Activated CD8-positive, alpha-beta T cell treated with anti-CD3 and anti-CD28 coated beads for 36 hours (primary cell): ENCODE results near the gene GREB1L. TPM values are rescaled to one million over a fixed set of nuclear protein-coding genes. Genes with fewer than 3 reads are reported as not detected.

ENCODE experiments used
- ATAC-seq: fragments of 200-7000 bp; cut with Tn5 transposase; one replicate; pipeline ENCODE4 v1.10.0; 2021; ENCODE audit warnings: mild to moderate bottlenecking, moderate library complexity
- CTCF ChIA-PET: fragments of 350-600 bp; sonication (Branson Sonifier 250); formaldehyde crosslinking; loops from one replicate; lab custom pipeline; 2021; ENCODE audit warnings: antibody characterized with exemption; lab: Charles Lee
- POLR2A ChIA-PET: fragments of 350-600 bp; sonication (Branson Sonifier 250); formaldehyde crosslinking; loops from one replicate; lab custom pipeline; 2021; ENCODE audit warnings: antibody characterized with exemption; lab: Charles Lee
- DNase-seq: peaks from one replicate; pipeline ENCODE4 v3.0.0-alpha.2; 2020
- H3K27ac Mint-ChIP-seq: one replicate; pipeline ENCODE4 v1.8.0; 2021; ENCODE audit warnings: mild to moderate bottlenecking, mixed read lengths
- H3K27me3 Mint-ChIP-seq: one replicate; pipeline ENCODE4 v1.8.0; 2021; ENCODE audit warnings: mixed read lengths
- H3K36me3 Mint-ChIP-seq: one replicate; pipeline ENCODE4 v1.8.0; 2021; ENCODE audit warnings: low read depth, mixed read lengths
- H3K4me1 Mint-ChIP-seq: one replicate; pipeline ENCODE4 v1.8.0; 2021; ENCODE audit warnings: low read depth, mixed read lengths
- H3K4me3 Mint-ChIP-seq: one replicate; pipeline ENCODE4 v1.8.0; 2021; ENCODE audit warnings: mild to moderate bottlenecking, moderate library complexity, mixed read lengths
- H3K9me3 Mint-ChIP-seq: one replicate; pipeline ENCODE4 v1.8.0; 2021; ENCODE audit warnings: mixed read lengths
- CTCF ChIP-seq: fragments of 200-600 bp; IDR thresholded peaks from one replicate; pipeline ENCODE4 v1.8.0; 2022; ENCODE audit warnings: antibody characterized with exemption, mild to moderate bottlenecking
- intact Hi-C: fragments of 100-400 bp; cut with micrococcal nuclease; formaldehyde crosslinking; loops from one replicate; pipeline ENCODE4 v1.10.0; 2022
- total RNA-seq, 2 experiments: library from RNA; stranded (reverse); gene quantifications; one replicate each; pipeline ENCODE4 v1.2.3, GENCODE V29; 2021

The GREB1L gene
- total RNA-seq, 2 experiments from 2014 or later, result not detected

- ChIA-PET POLR2A (no interaction called here), CTCF (no interaction called here)
- TF ChIP-seq CTCF, result no peak
- intact Hi-C loops, result no loop called here
- Mint-ChIP-seq H3K9me3 (no peaks in the 10 kb centered on the region), H3K36me3 (no peaks in the 10 kb centered on the region), H3K27me3 (peaks cover 12% of the 10 kb centered on the region), H3K4me1 (peaks cover 3% of the 10 kb centered on the region), H3K4me3 (no peak overlapping the region), H3K27ac (no peak overlapping the region)
- DNase-seq (no peak), ATAC-seq (no peak)
Observed at GRCh38 chr18:21454725-21455124, 212.7 kb downstream of the GREB1L start.

DNA sequence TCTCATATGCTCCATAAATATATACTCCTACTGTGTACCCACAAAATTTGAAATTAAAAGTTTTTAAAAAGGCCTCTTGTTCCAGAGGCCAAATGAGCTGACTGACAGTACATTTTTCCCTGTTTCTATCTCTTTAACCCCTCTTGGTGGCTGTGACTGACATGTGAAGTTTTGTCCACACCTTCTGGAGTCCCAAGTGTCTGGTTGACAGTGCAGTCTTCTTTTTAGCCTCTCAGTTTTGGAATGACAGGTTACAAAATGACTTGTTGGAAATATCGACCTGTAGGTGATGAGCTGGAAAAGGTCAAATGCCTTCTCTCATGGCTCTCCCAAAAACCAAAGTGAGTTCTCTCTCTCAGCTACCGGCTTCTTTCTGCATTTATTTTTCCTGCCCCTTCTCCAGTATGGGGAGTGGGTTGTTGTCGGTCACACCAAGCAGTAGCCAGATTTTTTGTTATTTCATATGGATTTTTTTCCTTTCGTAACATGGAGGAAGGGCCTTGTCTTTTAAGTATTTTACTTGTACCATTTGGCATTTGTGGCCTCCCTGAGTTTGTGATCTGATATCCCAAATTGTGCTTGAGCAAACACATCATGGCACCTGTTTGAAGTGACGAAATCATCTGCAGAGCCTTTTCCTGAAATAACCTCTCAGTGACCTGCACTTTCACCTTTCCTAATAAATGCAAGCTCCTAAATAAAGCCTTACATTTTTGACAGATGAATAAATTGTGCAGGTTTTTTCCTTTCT is 214.6 kb downstream of the GREB1L start:
- ATAC-seq (no peak), DNase-seq (no peak)
- Mint-ChIP-seq H3K27me3 (peaks cover 3% of the 10 kb centered on the region), H3K9me3 (no peaks in the 10 kb centered on the region), H3K4me3 (no peak overlapping the region), H3K4me1 (peaks cover 3% of the 10 kb centered on the region), H3K36me3 (no peaks in the 10 kb centered on the region), H3K27ac (no peak overlapping the region)
- CTCF ChIA-PET, result interaction anchor here (0.7 to 1.1 kb wide), 2 partner anchors 33 to 500 kb away, joined by 3 read pairs; no protein-coding TSS in a partner anchor
- TF ChIP-seq CTCF, result no peak
- POLR2A ChIA-PET, result no interaction called here
- intact Hi-C loops, result no loop called here

DNA sequence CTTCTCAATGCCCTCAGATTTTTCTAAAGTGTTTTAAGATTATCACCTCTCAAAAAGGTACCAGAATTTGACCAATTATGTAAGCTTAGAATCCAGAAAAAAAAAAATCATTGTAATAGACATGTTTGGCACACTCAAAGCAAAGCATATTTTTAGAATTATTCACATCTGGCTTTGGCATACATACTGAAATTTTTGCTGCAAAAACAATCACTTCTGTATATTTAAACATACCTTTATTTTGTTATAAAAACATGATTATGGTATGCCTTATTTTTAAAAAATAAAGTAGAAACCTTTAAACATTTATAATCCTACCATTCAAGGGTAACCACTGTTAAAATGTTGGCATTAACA is 215.1 kb downstream of the GREB1L start:
- H3K4me1 Mint-ChIP-seq, result peaks cover 3% of the 10 kb centered on the region
- intact Hi-C loops, result no loop called here
- ChIA-PET POLR2A (no interaction called here), CTCF (interaction anchor here (1.1 kb wide), 1 partner anchor 33 kb away, joined by 3 read pairs; no protein-coding TSS in a partner anchor)
- ATAC-seq (no peak), DNase-seq (no peak)
- no peaks in the 10 kb centered on the region for H3K36me3 Mint-ChIP-seq
- no peak overlapping the region for H3K27ac Mint-ChIP-seq
- no peak overlapping the region for H3K4me3 Mint-ChIP-seq
- no peaks in the 10 kb centered on the region for H3K9me3 Mint-ChIP-seq
- H3K27me3 Mint-ChIP-seq, result peaks cover 6% of the 10 kb centered on the region
- TF ChIP-seq CTCF, result no peak

- Mint-ChIP-seq H3K27me3 (peaks cover 7% of the 10 kb centered on the region), H3K4me3 (no peak overlapping the region), H3K4me1 (peaks cover 3% of the 10 kb centered on the region), H3K36me3 (no peaks in the 10 kb centered on the region), H3K27ac (no peak overlapping the region), H3K9me3 (no peaks in the 10 kb centered on the region)
- no peak for TF ChIP-seq CTCF
- no peak for ATAC-seq
- DNase-seq, result no peak
- intact Hi-C loops, result no loop called here
- ChIA-PET POLR2A (no interaction called here), CTCF (no interaction called here)
Observed at GRCh38 chr18:21458310-21458709, 216.3 kb downstream of the GREB1L start.

GRCh38 chr18:21458788-21459187 is 216.8 kb downstream of the GREB1L start:
- ChIA-PET CTCF (interaction anchor here (1.2 kb wide), 1 partner anchor 264 kb away, joined by 3 read pairs; no protein-coding TSS in a partner anchor), POLR2A (no interaction called here)
- no peaks in the 10 kb centered on the region for H3K36me3 Mint-ChIP-seq
- no peak overlapping the region for H3K27ac Mint-ChIP-seq
- H3K4me3 Mint-ChIP-seq, result no peak overlapping the region
- DNase-seq (no peak), ATAC-seq (no peak)
- TF ChIP-seq CTCF, result no peak
- peaks cover 7% of the 10 kb centered on the region for H3K27me3 Mint-ChIP-seq
- no peaks in the 10 kb centered on the region for H3K9me3 Mint-ChIP-seq
- intact Hi-C loops, result no loop called here
- peaks cover 3% of the 10 kb centered on the region for H3K4me1 Mint-ChIP-seq
